Tibial nerve (tissue), 4 donors: ENCODE results near the gene SMARCA4.

Experiments used
- EP300 ChIP-seq, 2 donors: sonication (generic); formaldehyde crosslinking; IDR thresholded peaks; one replicate each; pipeline ENCODE4 v1.6.1; 2017; ENCODE audit warnings: antibody characterized with exemption in 2 of 2, mild to moderate bottlenecking in 1 of 2
- POLR2A ChIP-seq, 2 donors: fragments of 450-650 bp; IDR thresholded peaks; one replicate each; pipeline ENCODE4 v1.6.1; 2017; ENCODE audit warnings: antibody characterized with exemption in 2 of 2, mild to moderate bottlenecking in 2 of 2, moderate library complexity in 2 of 2
- TF ChIP-seq, protein P1 (sequence below), 5 experiments: fragments of 200-600 bp in 3 of 5; fragments of 450-650 bp in 2 of 5; sonication (generic) in 3 of 5; IDR thresholded peaks; one replicate each; pipeline ENCODE4 v1.5.1; 2016 to 2019; ENCODE audit warnings: antibody characterized with exemption in 5 of 5, mild to moderate bottlenecking in 3 of 5, moderate library complexity in 2 of 5

DNA sequence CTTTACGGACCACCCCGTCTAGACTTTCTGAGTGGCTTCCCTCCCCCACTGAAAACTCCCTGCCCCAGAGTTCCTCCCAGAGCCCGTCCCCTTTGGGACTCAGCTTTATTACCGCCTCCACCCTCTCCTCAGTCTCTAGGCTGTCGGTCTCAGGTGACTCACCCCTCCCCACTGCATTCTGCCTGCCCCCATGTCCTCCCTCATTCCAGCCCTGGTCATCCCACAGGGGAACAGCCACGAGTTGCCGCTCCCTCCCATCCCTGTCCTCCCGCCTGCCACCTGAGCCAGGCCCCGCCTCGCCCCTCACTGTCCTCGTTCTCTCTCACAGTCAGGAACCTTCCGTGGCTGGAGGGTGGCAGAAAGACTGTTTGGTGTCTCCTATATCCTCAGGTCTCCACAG, 57.3 kb downstream of the SMARCA4 start:
- TF ChIP-seq, protein P1, sequence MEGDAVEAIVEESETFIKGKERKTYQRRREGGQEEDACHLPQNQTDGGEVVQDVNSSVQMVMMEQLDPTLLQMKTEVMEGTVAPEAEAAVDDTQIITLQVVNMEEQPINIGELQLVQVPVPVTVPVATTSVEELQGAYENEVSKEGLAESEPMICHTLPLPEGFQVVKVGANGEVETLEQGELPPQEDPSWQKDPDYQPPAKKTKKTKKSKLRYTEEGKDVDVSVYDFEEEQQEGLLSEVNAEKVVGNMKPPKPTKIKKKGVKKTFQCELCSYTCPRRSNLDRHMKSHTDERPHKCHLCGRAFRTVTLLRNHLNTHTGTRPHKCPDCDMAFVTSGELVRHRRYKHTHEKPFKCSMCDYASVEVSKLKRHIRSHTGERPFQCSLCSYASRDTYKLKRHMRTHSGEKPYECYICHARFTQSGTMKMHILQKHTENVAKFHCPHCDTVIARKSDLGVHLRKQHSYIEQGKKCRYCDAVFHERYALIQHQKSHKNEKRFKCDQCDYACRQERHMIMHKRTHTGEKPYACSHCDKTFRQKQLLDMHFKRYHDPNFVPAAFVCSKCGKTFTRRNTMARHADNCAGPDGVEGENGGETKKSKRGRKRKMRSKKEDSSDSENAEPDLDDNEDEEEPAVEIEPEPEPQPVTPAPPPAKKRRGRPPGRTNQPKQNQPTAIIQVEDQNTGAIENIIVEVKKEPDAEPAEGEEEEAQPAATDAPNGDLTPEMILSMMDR (IDR thresholded peaks at IDR 0.05): no peak
- no peak for TF ChIP-seq POLR2A (IDR thresholded peaks at IDR 0.05)
- TF ChIP-seq EP300 (IDR thresholded peaks at IDR 0.05): no peak
